Stimulated activated CD8-positive, alpha-beta memory T cell treated with anti-CD3 and anti-CD28 coated beads, Interleukin-4, amount 100 ng/mL, for 4 hours (primary cell): ENCODE measurements around the gene KRT4.

Source experiments
- DNase-seq, 2 donors: peaks; one replicate each; pipeline ENCODE4 v3.0.0-alpha.2; 2020; ENCODE audit warnings: low read depth in 2 of 2, low spot score in 1 of 2

KRT4 gene

GRCh38 chr12:52794479-52795331 lies 19.2 kb downstream of the KRT4 start:
- no peak for DNase-seq

GRCh38 chr12:52792185-52793029 lies 21.5 kb downstream of the KRT4 start:
- no peak for DNase-seq

- no peak for DNase-seq
These were observed 22.4 kb downstream of the KRT4 start for GRCh38 chr12:52791271-52792184.

- no peak for DNase-seq
These were observed 23.3 kb downstream of the KRT4 start for GRCh38 chr12:52790427-52791270.

GRCh38 chr12:52789637-52790426 lies 24.1 kb downstream of the KRT4 start:
- no peak for DNase-seq

GRCh38 chr12:52788876-52789636 lies 24.9 kb downstream of the KRT4 start:
- no peak for DNase-seq

- DNase-seq, result no peak
These were observed 25.6 kb downstream of the KRT4 start for GRCh38 chr12:52788192-52788875.

GRCh38 chr12:52787324-52788191 lies 26.4 kb downstream of the KRT4 start:
- DNase-seq, result no peak

GRCh38 chr12:52784909-52785308 lies 29.0 kb downstream of the KRT4 start:
- no peak for DNase-seq

- DNase-seq, result no peak
These were observed 30.2 kb downstream of the KRT4 start for GRCh38 chr12:52783563-52784316.

- no peak for DNase-seq
These were observed 31.4 kb downstream of the KRT4 start for GRCh38 chr12:52782502-52782901.

- DNase-seq, result no peak
These were observed 32.4 kb downstream of the KRT4 start for GRCh38 chr12:52781399-52782082.

GRCh38 chr12:52779914-52780313 lies 34.0 kb downstream of the KRT4 start:
- DNase-seq, result no peak

GRCh38 chr12:52778833-52779232 lies 35.1 kb downstream of the KRT4 start:
- no peak for DNase-seq

GRCh38 chr12:52777566-52777965 lies 36.4 kb downstream of the KRT4 start:
- DNase-seq, result no peak

GRCh38 chr12:52776913-52777395 lies 37.0 kb downstream of the KRT4 start, which contains the start of gene KRT76:
TSS of gene KRT76 (minus strand) at chr12:52777345. CDS start at chr12:52777291, 54 bp downstream.
- no peak for DNase-seq
